ENCODE measurements around the gene GZMB.
A peak's percentile ranks its signal among the peaks of the same experiment; 100 is the strongest.

The GZMB gene

GRCh38 chr14:24674204-24674970 lies 40.4 kb upstream of the GZMB start:
- TF ChIP-seq CTCF (IDR thresholded peaks at IDR 0.05; ENCODE audit: insufficient read depth, low read length) (no peak), GABPA (IDR thresholded peaks at IDR 0.05; ENCODE audit: low read depth) (no peak), REST (IDR thresholded peaks at IDR 0.05; ENCODE audit: insufficient replicate concordance, low read depth) (no peak), SPI1 (IDR thresholded peaks at IDR 0.05; ENCODE audit: borderline replicate concordance, low read depth) (no peak), POLR2AphosphoS5 (IDR thresholded peaks at IDR 0.05; ENCODE audit: low read depth) (no peak)
- H3K4me3 ChIP-seq (replicated peaks; ENCODE audit: insufficient read depth, low read length), result no peak overlapping the region
- peak in 1 of 2 experiments; percentile 52 for DNase-seq (ENCODE audit: low read depth in 1 of 2, low spot score in 1 of 2)
- no peaks in the 10 kb centered on the region for H3K27me3 ChIP-seq (ENCODE audit: insufficient read depth, poor library complexity, severe bottlenecking)
- peak overlapping the region; percentile 43 for H3K27ac ChIP-seq (replicated peaks)

- Histone ChIP-seq H3K27me3 (ENCODE audit: insufficient read depth, poor library complexity, severe bottlenecking) (no peaks in the 10 kb centered on the region), H3K4me3 (replicated peaks; ENCODE audit: insufficient read depth, low read length) (no peak overlapping the region), H3K27ac (replicated peaks) (no peak overlapping the region; the same call in 1 of the 2 replicates)
- TF ChIP-seq POLR2AphosphoS5 (IDR thresholded peaks at IDR 0.05; ENCODE audit: low read depth) (no peak), SPI1 (IDR thresholded peaks at IDR 0.05; ENCODE audit: borderline replicate concordance, low read depth) (no peak), CTCF (IDR thresholded peaks at IDR 0.05; ENCODE audit: insufficient read depth, low read length) (no peak), GABPA (IDR thresholded peaks at IDR 0.05; ENCODE audit: low read depth) (no peak), REST (IDR thresholded peaks at IDR 0.05; ENCODE audit: insufficient replicate concordance, low read depth) (no peak)
- DNase-seq (ENCODE audit: low read depth in 1 of 2, low spot score in 1 of 2), result no peak
Measured at GRCh38 chr14:24673534-24674203, 39.7 kb upstream of the GZMB start.

GRCh38 chr14:24673059-24673458 lies 39.1 kb upstream of the GZMB start:
- H3K27ac ChIP-seq (replicated peaks), result no peak overlapping the region

More at GRCh38 chr14:24673059-24673458, 39.1 kb upstream of the GZMB start:
- H3K4me3 ChIP-seq (replicated peaks; ENCODE audit: insufficient read depth, low read length), result no peak overlapping the region
- no peaks in the 10 kb centered on the region for H3K27me3 ChIP-seq (ENCODE audit: insufficient read depth, poor library complexity, severe bottlenecking)
- DNase-seq (ENCODE audit: low read depth in 1 of 2, low spot score in 1 of 2), result peak; percentile 53 to 57
- no peak for TF ChIP-seq CTCF (IDR thresholded peaks at IDR 0.05; ENCODE audit: insufficient read depth, low read length)
- peak; percentile 97 for TF ChIP-seq SPI1 (IDR thresholded peaks at IDR 0.05; ENCODE audit: borderline replicate concordance, low read depth)

All from HL-60 (cell line).